Erythroblast (primary cell): Measurements from ENCODE around the gene TMEM87A.

Experiments used
- GATA1 ChIP-seq: IDR thresholded peaks from 2 replicates; pipeline ENCODE4 v1.6.1; 2011; ENCODE audit warnings: low read depth, mild to moderate bottlenecking, control low read depth, low read length, moderate library complexity
- POLR2A ChIP-seq: IDR thresholded peaks from 2 replicates; pipeline ENCODE4 v1.6.1; 2011; ENCODE audit warnings: mild to moderate bottlenecking, low read length

DNA sequence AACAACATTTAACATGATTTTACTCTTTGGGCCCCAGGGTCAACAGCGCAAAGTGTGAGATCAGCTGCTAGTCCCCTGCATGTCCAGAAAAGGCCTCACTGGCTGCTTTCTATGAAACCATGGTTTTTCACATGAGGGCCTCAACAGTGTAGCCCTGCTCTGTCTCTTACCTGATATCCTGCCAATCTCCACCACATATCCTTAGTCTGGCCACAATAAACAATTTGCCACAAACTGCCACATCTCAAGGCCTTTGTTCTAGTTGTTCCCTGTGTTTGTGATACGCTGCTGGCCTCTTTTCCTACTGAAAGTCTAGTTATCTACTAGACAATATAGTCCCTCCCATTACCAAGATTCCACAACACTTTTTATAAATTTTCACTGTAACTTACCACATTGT lies 82.9 kb downstream of the TMEM87A start:
- TF ChIP-seq POLR2A (no peak), GATA1 (no peak)
